MM.1S (cell line): ENCODE data around the gene ITM2C.
A peak's percentile ranks its signal among the peaks of the same experiment; 100 is the strongest.

ENCODE experiments used
- DNase-seq: peaks from one replicate; pipeline ENCODE4 v3.0.0-alpha.2; 2015
- H2AFZ ChIP-seq: fragments of 300-600 bp; sonication (generic); 2 replicates; pipeline ENCODE4 v1.6.0; 2016; ENCODE audit warnings: antibody characterized with exemption, low read length
- H3F3A ChIP-seq: fragments of 300-600 bp; sonication (generic); 2 replicates; pipeline ENCODE4 v1.6.1; 2016; ENCODE audit warnings: mild to moderate bottlenecking, antibody characterized with exemption, low read length, moderate library complexity, mixed read lengths; ENCODE audit not compliant: insufficient read depth
- H3K27ac ChIP-seq: fragments of 300-600 bp; sonication (generic); 2 replicates; pipeline ENCODE4 v1.5.1; 2016; ENCODE audit warnings: mild to moderate bottlenecking, low read length
- H3K27me3 ChIP-seq: fragments of 300-600 bp; sonication (generic); replicated peaks from 2 replicates; pipeline ENCODE4 v1.6.0; 2016; ENCODE audit warnings: low read length; ENCODE audit not compliant: insufficient read depth
- H3K36me3 ChIP-seq: fragments of 300-600 bp; sonication (generic); replicated peaks from 2 replicates; pipeline ENCODE4 v1.6.1; 2016; ENCODE audit warnings: mild to moderate bottlenecking, low read length, mixed read lengths; ENCODE audit not compliant: insufficient read depth
- H3K4me1 ChIP-seq: fragments of 300-600 bp; sonication (generic); 2 replicates; pipeline ENCODE4 v1.6.1; 2016; ENCODE audit warnings: low read length, mixed read lengths
- H3K4me2 ChIP-seq: fragments of 300-600 bp; sonication (generic); 2 replicates; pipeline ENCODE4 v1.6.0; 2016; ENCODE audit warnings: low read depth, low read length
- H3K4me3 ChIP-seq: fragments of 300-600 bp; sonication (generic); 2 replicates; pipeline ENCODE4 v1.5.1; 2016; ENCODE audit warnings: low read length, mixed read lengths
- H3K79me2 ChIP-seq: fragments of 300-600 bp; sonication (generic); 2 replicates; pipeline ENCODE4 v1.6.1; 2016; ENCODE audit warnings: mixed run types, low read length, mixed read lengths
- H3K9ac ChIP-seq: fragments of 300-600 bp; sonication (generic); 2 replicates; pipeline ENCODE4 v1.6.1; 2016; ENCODE audit warnings: low read length, mixed read lengths
- H3K9me2 ChIP-seq: fragments of 300-600 bp; sonication (generic); replicated peaks from 2 replicates; pipeline ENCODE4 v1.6.1; 2016; ENCODE audit warnings: mild to moderate bottlenecking, low read length, mixed read lengths; ENCODE audit not compliant: insufficient read depth
- H3K9me3 ChIP-seq: fragments of 300-600 bp; sonication (generic); replicated peaks from 2 replicates; pipeline ENCODE4 v1.6.1; 2016; ENCODE audit warnings: mild to moderate bottlenecking, low read length, mixed read lengths; ENCODE audit not compliant: insufficient read depth
- H4K20me1 ChIP-seq: fragments of 300-600 bp; sonication (generic); 2 replicates; pipeline ENCODE4 v1.6.1; 2016; ENCODE audit warnings: mild to moderate bottlenecking, low read length, moderate library complexity, mixed read lengths; ENCODE audit not compliant: insufficient read depth
- EZH2 ChIP-seq: fragments of 300-600 bp; sonication (generic); optimal IDR thresholded peaks from 2 replicates; pipeline ENCODE3; 2017; ENCODE audit warnings: low read depth, mild to moderate bottlenecking, antibody characterized with exemption, low read length, mixed read lengths
- EZH2phosphoT487 ChIP-seq: fragments of 300-600 bp; sonication (generic); IDR thresholded peaks from 2 replicates; pipeline ENCODE4 v1.6.1; 2018; ENCODE audit warnings: antibody characterized with exemption, low read length
- TF ChIP-seq, protein P1 (sequence below): fragments of 300-600 bp; sonication (generic); IDR thresholded peaks from 2 replicates; pipeline ENCODE4 v1.5.1; 2016; ENCODE audit warnings: antibody characterized with exemption, low read length, mixed read lengths

Gene ITM2C

DNA sequence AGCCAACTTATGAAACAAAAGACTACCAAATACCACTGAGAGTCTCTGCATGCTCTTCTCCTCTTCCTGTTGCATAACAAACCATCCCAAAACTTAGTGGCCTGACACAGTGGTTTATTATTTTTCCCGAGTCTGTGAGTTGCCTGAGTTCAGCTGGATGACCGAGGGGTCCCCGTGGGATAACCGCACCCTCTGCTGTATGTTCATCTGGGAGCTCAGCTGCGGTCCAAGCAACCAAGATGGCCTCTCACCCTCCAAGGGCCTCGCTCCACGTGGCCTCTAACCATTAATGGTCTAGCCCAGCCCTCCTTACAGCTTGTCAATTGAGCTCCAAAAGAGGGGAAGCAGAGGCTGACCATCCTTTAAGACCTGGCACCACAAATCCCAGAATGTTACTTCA, 17.1 kb downstream of the ITM2C start:
- no peak for TF ChIP-seq EZH2
- TF ChIP-seq, protein P1, sequence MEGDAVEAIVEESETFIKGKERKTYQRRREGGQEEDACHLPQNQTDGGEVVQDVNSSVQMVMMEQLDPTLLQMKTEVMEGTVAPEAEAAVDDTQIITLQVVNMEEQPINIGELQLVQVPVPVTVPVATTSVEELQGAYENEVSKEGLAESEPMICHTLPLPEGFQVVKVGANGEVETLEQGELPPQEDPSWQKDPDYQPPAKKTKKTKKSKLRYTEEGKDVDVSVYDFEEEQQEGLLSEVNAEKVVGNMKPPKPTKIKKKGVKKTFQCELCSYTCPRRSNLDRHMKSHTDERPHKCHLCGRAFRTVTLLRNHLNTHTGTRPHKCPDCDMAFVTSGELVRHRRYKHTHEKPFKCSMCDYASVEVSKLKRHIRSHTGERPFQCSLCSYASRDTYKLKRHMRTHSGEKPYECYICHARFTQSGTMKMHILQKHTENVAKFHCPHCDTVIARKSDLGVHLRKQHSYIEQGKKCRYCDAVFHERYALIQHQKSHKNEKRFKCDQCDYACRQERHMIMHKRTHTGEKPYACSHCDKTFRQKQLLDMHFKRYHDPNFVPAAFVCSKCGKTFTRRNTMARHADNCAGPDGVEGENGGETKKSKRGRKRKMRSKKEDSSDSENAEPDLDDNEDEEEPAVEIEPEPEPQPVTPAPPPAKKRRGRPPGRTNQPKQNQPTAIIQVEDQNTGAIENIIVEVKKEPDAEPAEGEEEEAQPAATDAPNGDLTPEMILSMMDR, result no peak
- TF ChIP-seq EZH2phosphoT487, result no peak
- no peak overlapping the region for H3K9ac ChIP-seq
- no peaks in the 10 kb centered on the region for H4K20me1 ChIP-seq
- no peak overlapping the region for H3K27ac ChIP-seq
- H3K4me1 ChIP-seq, result peaks cover 18% of the 10 kb centered on the region
- H3K4me2 ChIP-seq, result no peak overlapping the region
- H3K36me3 ChIP-seq, result peaks cover 11% of the 10 kb centered on the region
- no peak overlapping the region for H2AFZ ChIP-seq
- H3K79me2 ChIP-seq, result peaks cover 8% of the 10 kb centered on the region
- no peaks in the 10 kb centered on the region for H3K27me3 ChIP-seq
- peaks cover 27% of the 10 kb centered on the region for H3F3A ChIP-seq
- DNase-seq, result no peak
- no peaks in the 10 kb centered on the region for H3K9me3 ChIP-seq
- no peaks in the 10 kb centered on the region for H3K9me2 ChIP-seq
- no peak overlapping the region for H3K4me3 ChIP-seq

DNA sequence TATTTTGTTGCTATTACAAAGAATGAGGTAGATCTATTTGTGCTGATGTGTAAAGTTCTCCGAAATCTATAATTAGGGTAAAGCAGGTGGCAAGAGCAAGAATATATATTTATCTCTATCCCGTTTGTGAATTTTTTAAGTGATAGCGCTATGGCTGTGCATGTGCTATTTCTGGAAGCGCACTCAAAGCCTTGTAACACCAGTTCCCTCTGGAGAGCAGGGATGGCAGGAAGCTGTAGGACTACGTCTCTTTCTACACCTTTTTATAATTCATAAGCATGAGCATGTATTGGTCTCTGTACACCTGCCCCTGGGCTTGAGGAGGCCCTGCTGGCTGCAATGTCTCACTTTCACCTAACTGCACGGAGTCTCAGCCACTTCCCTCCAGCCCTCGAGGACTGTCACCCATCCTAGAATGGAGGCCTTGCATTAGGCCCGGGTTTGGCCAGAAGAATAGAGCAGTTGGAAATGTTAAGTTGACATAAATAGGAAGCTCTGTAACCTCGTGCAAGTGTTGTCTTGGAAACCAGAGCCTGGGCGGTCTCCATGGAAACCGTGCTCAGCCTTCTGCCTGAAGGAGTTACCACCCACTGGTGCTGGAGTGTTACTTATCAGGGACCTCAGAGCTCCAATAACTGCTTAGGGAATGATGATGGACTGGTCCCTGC, 20.9 kb downstream of the ITM2C start:
- Histone ChIP-seq H3K9ac (no peak overlapping the region), H3K27ac (peak overlapping the region; percentile 14; the same call in 1 of the 2 replicates), H4K20me1 (no peaks in the 10 kb centered on the region), H3K9me2 (no peaks in the 10 kb centered on the region), H3F3A (peaks cover 13% of the 10 kb centered on the region), H2AFZ (no peak overlapping the region), H3K9me3 (no peaks in the 10 kb centered on the region), H3K79me2 (no peaks in the 10 kb centered on the region), H3K36me3 (no peaks in the 10 kb centered on the region), H3K27me3 (no peaks in the 10 kb centered on the region), H3K4me2 (peak overlapping the region; percentile 18), H3K4me3 (no peak overlapping the region), H3K4me1 (peaks cover 20% of the 10 kb centered on the region)
- DNase-seq, result peak; percentile 54
- TF ChIP-seq EZH2phosphoT487 (no peak), EZH2 (no peak)

GRCh38 chr2:230886206-230886605, 21.5 kb downstream of the ITM2C start:
- Histone ChIP-seq H3K4me2 (peak overlapping the region; percentile 18), H3K27ac (peak overlapping the region; percentile 14; the same call in 1 of the 2 replicates), H3K4me3 (no peak overlapping the region), H3F3A (peaks cover 16% of the 10 kb centered on the region), H3K27me3 (no peaks in the 10 kb centered on the region), H3K4me1 (peaks cover 26% of the 10 kb centered on the region), H3K9me3 (no peaks in the 10 kb centered on the region), H3K36me3 (no peaks in the 10 kb centered on the region), H3K9ac (no peak overlapping the region), H2AFZ (no peak overlapping the region), H3K9me2 (no peaks in the 10 kb centered on the region), H4K20me1 (no peaks in the 10 kb centered on the region), H3K79me2 (no peaks in the 10 kb centered on the region)
- DNase-seq, result no peak
- TF ChIP-seq, protein P1, result no peak
- TF ChIP-seq EZH2phosphoT487 (no peak), EZH2 (no peak)

DNA sequence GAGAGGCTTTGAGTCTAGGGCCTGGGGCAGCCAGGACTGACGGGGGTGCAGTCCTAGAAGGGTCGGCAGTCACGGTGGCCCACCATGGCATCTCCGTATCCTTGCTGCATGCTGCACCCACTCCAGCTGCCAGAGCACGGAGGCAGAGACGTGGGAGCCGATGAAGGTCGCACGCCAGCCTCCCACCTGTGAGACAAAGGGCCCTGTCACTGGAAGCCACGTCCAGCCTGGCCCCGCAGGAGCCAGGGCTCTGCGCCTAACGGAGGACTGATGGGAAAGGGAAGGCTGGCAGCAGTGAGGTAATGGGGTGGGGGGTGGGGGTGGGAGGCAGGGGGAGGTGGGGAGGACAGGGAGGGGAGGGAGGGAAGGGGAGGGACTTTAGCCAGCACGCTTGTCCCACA, 21.9 kb downstream of the ITM2C start:
- no peaks in the 10 kb centered on the region for H3K36me3 ChIP-seq
- H3K27me3 ChIP-seq, result no peaks in the 10 kb centered on the region
- peaks cover 21% of the 10 kb centered on the region for H3F3A ChIP-seq
- H3K9ac ChIP-seq, result no peak overlapping the region
- H3K27ac ChIP-seq, result no peak overlapping the region
- no peaks in the 10 kb centered on the region for H3K79me2 ChIP-seq
- peaks cover 31% of the 10 kb centered on the region for H3K4me1 ChIP-seq
- no peak overlapping the region for H3K4me2 ChIP-seq
- no peak for DNase-seq
- no peaks in the 10 kb centered on the region for H3K9me2 ChIP-seq
- no peak overlapping the region for H3K4me3 ChIP-seq
- no peak overlapping the region for H2AFZ ChIP-seq
- H4K20me1 ChIP-seq, result no peaks in the 10 kb centered on the region
- no peak for TF ChIP-seq EZH2
- TF ChIP-seq, protein P1, result no peak
- no peak for TF ChIP-seq EZH2phosphoT487
- H3K9me3 ChIP-seq, result no peaks in the 10 kb centered on the region
